ENCODE measurements around the gene TP63.

Gene TP63

DNA sequence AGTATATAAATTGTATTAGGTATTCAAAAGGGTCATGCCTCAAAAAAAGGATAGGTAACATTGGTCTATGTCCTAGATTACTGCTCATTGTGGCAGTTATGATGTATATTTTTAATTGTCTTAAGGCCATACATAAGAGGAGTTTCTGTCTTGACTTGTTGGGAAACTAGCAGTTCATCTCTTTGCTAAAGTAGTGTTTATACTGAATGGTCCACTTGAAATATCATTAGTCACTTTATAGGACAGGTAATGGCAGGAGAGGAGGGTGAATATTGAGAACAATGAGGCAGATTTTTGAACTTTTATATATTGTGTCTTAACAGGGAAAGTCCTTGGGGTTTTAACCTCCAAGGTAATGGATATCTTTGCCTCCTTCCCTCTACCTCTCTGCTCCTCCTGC lies 58.4 kb downstream of the TP63 start:
- DNase-seq (ENCODE audit: low read depth), result no peak
- no peak for TF ChIP-seq CTCF (conservative IDR thresholded peaks at IDR 0.05; ENCODE audit: low read depth, low read length)
- no peak overlapping the region for H3K4me3 ChIP-seq (ENCODE audit: low read length)

DNA sequence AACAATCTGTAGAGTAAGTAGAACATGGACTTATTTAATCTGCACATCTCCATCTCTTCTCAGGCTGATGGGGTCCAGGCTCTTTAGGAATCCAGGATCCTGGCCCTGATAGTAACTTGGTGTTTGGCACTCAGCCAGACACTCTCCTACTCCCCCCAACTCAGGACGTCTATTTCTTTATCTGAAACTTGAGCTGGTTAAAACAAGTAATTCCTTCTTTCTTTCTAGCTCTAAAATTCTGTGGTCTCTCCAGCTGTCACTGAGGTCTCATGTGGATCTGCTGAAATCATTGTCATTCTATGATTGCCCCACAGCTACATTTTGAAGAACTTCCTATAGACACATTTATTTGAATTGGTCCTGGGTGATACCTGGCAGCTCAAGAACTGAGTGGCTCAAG lies 59.0 kb downstream of the TP63 start:
- no peak for TF ChIP-seq CTCF (conservative IDR thresholded peaks at IDR 0.05; ENCODE audit: low read depth, low read length)
- no peak for DNase-seq (ENCODE audit: low read depth)
- no peak overlapping the region for H3K4me3 ChIP-seq (ENCODE audit: low read length)

GRCh38 chr3:189690672-189691071 lies 59.5 kb downstream of the TP63 start:
- no peak for TF ChIP-seq CTCF (conservative IDR thresholded peaks at IDR 0.05; ENCODE audit: low read depth, low read length)
- no peak for DNase-seq (ENCODE audit: low read depth)
- H3K4me3 ChIP-seq (ENCODE audit: low read length), result no peak overlapping the region

GRCh38 chr3:189695400-189695799 lies 64.2 kb downstream of the TP63 start:
- H3K4me3 ChIP-seq (ENCODE audit: low read length), result no peak overlapping the region
- no peak for TF ChIP-seq CTCF (conservative IDR thresholded peaks at IDR 0.05; ENCODE audit: low read depth, low read length)
- no peak for DNase-seq (ENCODE audit: low read depth)

GRCh38 chr3:189698811-189699210 lies 67.6 kb downstream of the TP63 start:
- no peak for DNase-seq (ENCODE audit: low read depth)
- no peak for TF ChIP-seq CTCF (conservative IDR thresholded peaks at IDR 0.05; ENCODE audit: low read depth, low read length)
- no peak overlapping the region for H3K4me3 ChIP-seq (ENCODE audit: low read length)

DNA sequence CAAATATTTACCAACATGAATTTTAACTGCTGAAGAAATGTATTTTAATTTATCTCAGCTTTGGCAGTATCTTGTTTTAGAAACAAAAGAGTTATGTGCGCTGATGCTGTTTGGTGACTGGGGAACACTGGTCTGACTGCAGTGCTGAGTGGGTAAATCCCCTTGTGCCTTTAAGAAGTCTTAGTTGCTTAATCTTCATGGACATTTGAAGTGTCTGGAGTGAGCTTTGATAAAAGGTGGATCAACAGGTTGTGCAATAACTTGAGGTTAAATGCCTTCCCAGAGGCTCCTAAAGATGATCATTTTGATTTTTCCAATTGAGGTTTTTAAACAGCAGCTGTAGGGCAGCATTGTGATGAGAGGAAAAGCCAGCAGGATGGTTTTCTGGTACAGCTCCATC lies 68.7 kb downstream of the TP63 start:
- no peak for DNase-seq (ENCODE audit: low read depth)
- TF ChIP-seq CTCF (conservative IDR thresholded peaks at IDR 0.05; ENCODE audit: low read depth, low read length), result no peak
- no peak overlapping the region for H3K4me3 ChIP-seq (ENCODE audit: low read length)

DNA sequence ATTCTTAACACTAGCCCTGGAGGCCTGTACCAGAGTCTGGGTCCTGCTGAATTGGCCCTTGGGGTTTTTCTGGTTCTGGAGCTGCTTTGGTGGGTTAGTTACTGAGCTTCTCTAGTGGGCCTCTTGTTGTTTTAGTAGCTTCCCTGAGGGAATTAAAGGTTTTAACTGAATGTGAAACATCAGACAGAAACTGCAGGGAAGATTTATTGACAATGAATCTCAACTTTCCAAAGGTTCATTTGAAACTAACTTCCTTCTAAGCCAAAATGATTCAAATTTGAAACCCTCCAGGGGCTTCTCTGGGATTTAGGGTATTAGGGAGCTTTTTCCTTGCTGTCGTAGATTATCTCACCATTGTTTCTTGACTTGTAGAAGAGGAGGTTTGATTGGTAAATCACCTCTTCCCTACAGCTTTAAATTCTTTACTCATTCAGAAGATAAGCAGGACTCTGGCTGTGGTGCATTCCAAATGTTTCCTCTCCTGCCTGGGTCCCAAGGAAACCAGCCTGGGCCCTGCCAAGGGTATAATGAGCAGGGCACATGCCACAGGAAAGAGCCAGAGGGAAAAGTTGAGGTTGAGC lies 71.0 kb downstream of the TP63 start:
- H3K4me3 ChIP-seq (ENCODE audit: low read length), result no peak overlapping the region
- no peak for DNase-seq (ENCODE audit: low read depth)
- TF ChIP-seq CTCF (conservative IDR thresholded peaks at IDR 0.05; ENCODE audit: low read depth, low read length), result no peak

All from retinal pigment epithelial cell (primary cell).